MCF 10A (cell line): ENCODE data around the gene CNTNAP4. TPM values are rescaled to one million over a fixed set of nuclear protein-coding genes. Genes with fewer than 3 reads are reported as not detected.

ENCODE experiments used
- BruUV-seq: library from RNA; stranded (reverse); fragments of 400-500 nt; replicated peaks from 2 replicates; lab custom pipeline; 2021; lab: Mats Ljungman, UMichigan
- CTCF ChIA-PET: fragments of 300-600 bp; sonication (Branson Sonifier 250); formaldehyde crosslinking; extraction: SDS; loops from one replicate; lab custom pipeline; 2021; ENCODE audit warnings: antibody characterized with exemption, inconsistent platforms; lab: Yijun Ruan, JAX
- POLR2A ChIA-PET: fragments of 300-600, 350-650 bp; sonication (Branson Sonifier 250); formaldehyde crosslinking; extraction: SDS; loops from one replicate; lab custom pipeline; 2020; ENCODE audit warnings: antibody characterized with exemption, inconsistent platforms; lab: Yijun Ruan, JAX
- DNase-seq: peaks from one replicate; pipeline ENCODE4 v3.0.0-alpha.2; 2018; ENCODE audit not compliant: unreplicated experiment
- H3K27ac Mint-ChIP-seq: one replicate; pipeline ENCODE4 v1.8.0; 2022; ENCODE audit warnings: mild to moderate bottlenecking, low read depth, mixed read lengths; ENCODE audit not compliant: unreplicated experiment
- H3K27me3 Mint-ChIP-seq: one replicate; pipeline ENCODE4 v1.8.0; 2022; ENCODE audit warnings: mixed read lengths; ENCODE audit not compliant: insufficient read depth, unreplicated experiment
- H3K36me3 Mint-ChIP-seq: one replicate; pipeline ENCODE4 v1.8.0; 2022; ENCODE audit warnings: mild to moderate bottlenecking, moderate library complexity, mixed read lengths; ENCODE audit not compliant: insufficient read depth, unreplicated experiment
- H3K4me1 Mint-ChIP-seq: one replicate; pipeline ENCODE4 v1.8.0; 2022; ENCODE audit warnings: mixed read lengths; ENCODE audit not compliant: insufficient read depth, unreplicated experiment
- H3K4me3 Mint-ChIP-seq: one replicate; pipeline ENCODE4 v1.8.0; 2022; ENCODE audit warnings: mild to moderate bottlenecking, moderate library complexity, mixed read lengths; ENCODE audit not compliant: unreplicated experiment
- H3K9me3 Mint-ChIP-seq: one replicate; pipeline ENCODE4 v1.8.0; 2022; ENCODE audit warnings: mixed read lengths; ENCODE audit not compliant: unreplicated experiment
- CTCF ChIP-seq: fragments of 200-600 bp; IDR thresholded peaks from one replicate; pipeline ENCODE4 v1.8.0; 2022; ENCODE audit warnings: antibody characterized with exemption, mild to moderate bottlenecking; ENCODE audit not compliant: unreplicated experiment
- intact Hi-C: fragments of 100-400 bp; cut with micrococcal nuclease; formaldehyde crosslinking; loops from 2 replicates; pipeline ENCODE4 v1.14.1; 2022
- total RNA-seq: library from RNA; stranded (reverse); gene quantifications from 2 replicates; pipeline ENCODE4 v1.2.3, GENCODE V29; 2022

The CNTNAP4 gene
- total RNA-seq, 1 experiment from 2014 or later: not detected

GRCh38 chr16:76441391-76441790 lies 164.2 kb downstream of the CNTNAP4 start:
- CTCF ChIA-PET: interaction anchor here (1.3 kb wide), 1 partner anchor 10 kb away, joined by 4 read pairs; no protein-coding TSS in a partner anchor
- H3K4me3 Mint-ChIP-seq: no peak overlapping the region
- intact Hi-C loops: no loop called here
- DNase-seq: no peak
- TF ChIP-seq CTCF: no peak
- no TSS peak for BruUV-seq
- H3K27me3 Mint-ChIP-seq: no peaks in the 10 kb centered on the region
- no peaks in the 10 kb centered on the region for H3K4me1 Mint-ChIP-seq
- no peak overlapping the region for H3K27ac Mint-ChIP-seq
- H3K36me3 Mint-ChIP-seq: no peaks in the 10 kb centered on the region
- POLR2A ChIA-PET: interaction anchor here (0.6 kb wide), 1 partner anchor 70 kb away, joined by 3 read pairs; no protein-coding TSS in a partner anchor
- H3K9me3 Mint-ChIP-seq: no peaks in the 10 kb centered on the region

DNA sequence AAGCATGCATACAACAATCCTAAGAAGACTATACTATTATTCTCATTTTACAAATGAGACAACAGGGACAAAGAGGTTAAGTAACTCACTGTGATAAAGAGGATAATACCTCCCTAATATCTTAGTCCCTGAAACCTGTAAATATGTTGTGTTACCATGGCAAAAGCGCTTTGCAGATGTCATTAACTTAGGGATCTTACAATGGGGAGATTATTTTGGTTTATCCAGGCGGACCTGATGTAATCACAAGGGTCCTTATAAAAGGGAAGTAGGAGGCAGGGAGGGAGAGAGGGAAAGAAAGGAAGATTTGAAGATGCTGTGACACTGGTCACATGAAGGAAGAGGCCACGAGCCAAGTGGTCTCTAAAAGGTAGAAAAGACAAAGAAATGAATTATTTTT lies 164.7 kb downstream of the CNTNAP4 start:
- no peaks in the 10 kb centered on the region for H3K4me1 Mint-ChIP-seq
- no peaks in the 10 kb centered on the region for H3K36me3 Mint-ChIP-seq
- H3K9me3 Mint-ChIP-seq: no peaks in the 10 kb centered on the region
- CTCF ChIA-PET: interaction anchor here (0.5 kb wide), 1 partner anchor 820 kb away, joined by 3 read pairs; no protein-coding TSS in a partner anchor
- no peak for TF ChIP-seq CTCF
- DNase-seq: no peak
- intact Hi-C loops: no loop called here
- no peaks in the 10 kb centered on the region for H3K27me3 Mint-ChIP-seq
- no peak overlapping the region for H3K4me3 Mint-ChIP-seq
- H3K27ac Mint-ChIP-seq: no peak overlapping the region
- no TSS peak for BruUV-seq
- POLR2A ChIA-PET: no interaction called here

- Mint-ChIP-seq H3K4me1 (no peaks in the 10 kb centered on the region), H3K27ac (no peak overlapping the region), H3K27me3 (no peaks in the 10 kb centered on the region), H3K4me3 (no peak overlapping the region), H3K36me3 (no peaks in the 10 kb centered on the region), H3K9me3 (no peaks in the 10 kb centered on the region)
- ChIA-PET CTCF (no interaction called here), POLR2A (no interaction called here)
- no peak for TF ChIP-seq CTCF
- intact Hi-C loops: no loop called here
- DNase-seq: no peak
- BruUV-seq: no TSS peak
Observed at GRCh38 chr16:76443973-76444372, 166.8 kb downstream of the CNTNAP4 start.

DNA sequence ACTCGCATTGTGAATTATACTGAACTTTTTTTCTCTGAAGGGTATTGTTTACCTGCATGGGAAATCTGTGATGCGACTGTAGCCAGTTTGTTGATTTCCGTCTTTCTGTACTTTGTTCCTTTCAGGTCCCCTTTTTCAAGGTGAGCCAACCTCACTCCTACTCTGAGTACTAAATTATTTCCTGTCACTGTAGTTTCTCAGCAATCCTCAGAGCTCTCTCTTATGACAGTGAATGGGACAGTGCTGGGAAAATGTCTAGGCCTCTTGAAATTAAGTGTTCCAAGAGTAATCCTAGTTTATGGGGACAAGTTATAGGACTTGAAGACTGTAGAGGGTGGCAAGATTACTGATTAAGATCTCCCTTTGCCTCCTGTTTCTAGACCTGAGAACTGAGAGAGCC lies 167.6 kb downstream of the CNTNAP4 start:
- Mint-ChIP-seq H3K36me3 (no peaks in the 10 kb centered on the region), H3K27me3 (no peaks in the 10 kb centered on the region), H3K4me3 (no peak overlapping the region), H3K27ac (no peak overlapping the region), H3K4me1 (no peaks in the 10 kb centered on the region), H3K9me3 (no peaks in the 10 kb centered on the region)
- intact Hi-C loops: no loop called here
- CTCF ChIA-PET: no interaction called here
- TF ChIP-seq CTCF: no peak
- BruUV-seq: no TSS peak
- POLR2A ChIA-PET: no interaction called here
- DNase-seq: no peak
